Measurements from ENCODE around the gene MYL12B. TPM values are rescaled to one million over a fixed set of nuclear protein-coding genes. Genes with fewer than 3 reads are reported as not detected.

MYL12B gene
- total RNA-seq, 1 experiment from 2014 or later, result 166 TPM

GRCh38 chr18:3217948-3218647 lies 43.8 kb upstream of the MYL12B start:
- Histone ChIP-seq H4K5ac (ENCODE audit: insufficient read length, low read depth, low read length) (no peak overlapping the region), H3K23ac (ENCODE audit: insufficient read length, low read depth, low read length) (no peak overlapping the region), H2BK12ac (ENCODE audit: insufficient read length, low read depth, low read length) (no peak overlapping the region), H2AFZ (ENCODE audit: low read length) (no peak overlapping the region), H3K4me1 (ENCODE audit: insufficient read depth, low read length) (peaks cover 2% of the 10 kb centered on the region; the same call in 1 of the 2 replicates), H3K4ac (ENCODE audit: low read depth, low read length) (no peak overlapping the region), H3T11ph (ENCODE audit: low read length) (no peak overlapping the region), H3K79me1 (ENCODE audit: insufficient read depth, low read depth, low read length, poor library complexity, severe bottlenecking) (no peaks in the 10 kb centered on the region), H3K23me2 (ENCODE audit: insufficient read length, low read depth, low read length, poor library complexity, severe bottlenecking) (no peaks in the 10 kb centered on the region), H4K91ac (ENCODE audit: insufficient read length, low read depth, low read length) (no peak overlapping the region), H2BK120ac (ENCODE audit: low read depth, low read length, poor library complexity, severe bottlenecking) (no peak overlapping the region), H2BK20ac (ENCODE audit: low read depth, low read length, poor library complexity, severe bottlenecking) (no peak overlapping the region), H3K4me2 (ENCODE audit: insufficient read depth, insufficient read length, low read length) (no peak overlapping the region), H2BK15ac (ENCODE audit: low read depth, low read length) (no peak overlapping the region), H4K20me1 (ENCODE audit: control insufficient read depth, insufficient read depth, insufficient read length) (no peaks in the 10 kb centered on the region), H2AK5ac (ENCODE audit: insufficient read length, low read length) (no peak overlapping the region), H3K9ac (ENCODE audit: extremely low read depth, insufficient read length, low read length) (no peak overlapping the region), H3K27me3 (ENCODE audit: insufficient read depth, low read length) (no peaks in the 10 kb centered on the region), H4K8ac (replicated peaks; ENCODE audit: insufficient read length, low read depth, low read length) (no peak overlapping the region), H2BK5ac (ENCODE audit: insufficient read length, low read length) (no peak overlapping the region), H3K27ac (ENCODE audit: insufficient read length, low read depth, low read length) (no peak overlapping the region), H3K56ac (ENCODE audit: insufficient read length, low read depth, low read length) (no peak overlapping the region), H3K14ac (ENCODE audit: insufficient read depth, low read length) (no peak overlapping the region), H3K79me2 (ENCODE audit: insufficient read depth, low read length) (no peaks in the 10 kb centered on the region), H3K18ac (ENCODE audit: insufficient read length, low read depth, low read length) (no peak overlapping the region), H3K9me3 (ENCODE audit: control insufficient read depth, low read depth, low read length) (no peaks in the 10 kb centered on the region)
- peaks cover 10 to 18% of the 10 kb centered on the region in 2 experiments for H3K4me1 Mint-ChIP-seq
- DNase-seq, result no peak
- no CpG with 5 or more reads among the region's 3 CpGs for WGBS (ENCODE audit: extremely low coverage, insufficient read length, low lambda C conversion rate)
- H3K36me3 Mint-ChIP-seq (ENCODE audit: insufficient read depth in 1 of 3, low read depth in 3 of 3), result no peaks in the 10 kb centered on the region
- H3K27me3 Mint-ChIP-seq (ENCODE audit: low read depth), result no peaks in the 10 kb centered on the region
- TF ChIP-seq, protein P1, sequence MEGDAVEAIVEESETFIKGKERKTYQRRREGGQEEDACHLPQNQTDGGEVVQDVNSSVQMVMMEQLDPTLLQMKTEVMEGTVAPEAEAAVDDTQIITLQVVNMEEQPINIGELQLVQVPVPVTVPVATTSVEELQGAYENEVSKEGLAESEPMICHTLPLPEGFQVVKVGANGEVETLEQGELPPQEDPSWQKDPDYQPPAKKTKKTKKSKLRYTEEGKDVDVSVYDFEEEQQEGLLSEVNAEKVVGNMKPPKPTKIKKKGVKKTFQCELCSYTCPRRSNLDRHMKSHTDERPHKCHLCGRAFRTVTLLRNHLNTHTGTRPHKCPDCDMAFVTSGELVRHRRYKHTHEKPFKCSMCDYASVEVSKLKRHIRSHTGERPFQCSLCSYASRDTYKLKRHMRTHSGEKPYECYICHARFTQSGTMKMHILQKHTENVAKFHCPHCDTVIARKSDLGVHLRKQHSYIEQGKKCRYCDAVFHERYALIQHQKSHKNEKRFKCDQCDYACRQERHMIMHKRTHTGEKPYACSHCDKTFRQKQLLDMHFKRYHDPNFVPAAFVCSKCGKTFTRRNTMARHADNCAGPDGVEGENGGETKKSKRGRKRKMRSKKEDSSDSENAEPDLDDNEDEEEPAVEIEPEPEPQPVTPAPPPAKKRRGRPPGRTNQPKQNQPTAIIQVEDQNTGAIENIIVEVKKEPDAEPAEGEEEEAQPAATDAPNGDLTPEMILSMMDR (conservative IDR thresholded peaks at IDR 0.05), result no peak
- no peaks in the 10 kb centered on the region for H3K9me3 Mint-ChIP-seq
- no peak overlapping the region for H3K27ac Mint-ChIP-seq
- H3K4me3 Mint-ChIP-seq, result no peak overlapping the region

Data from H9 (cell line).